GM23338 (cell line): ENCODE data around the gene FZD7. TPM values are rescaled to one million over a fixed set of nuclear protein-coding genes. Genes with fewer than 3 reads are reported as not detected.

Source experiments
- ATAC-seq: fragments of 200-7000 bp; cut with Tn5 transposase; 3 replicates; pipeline ENCODE4 v1.9.1; 2020
- DNase-seq: peaks from one replicate; pipeline ENCODE4 v3.0.0-alpha.2; 2015; ENCODE audit warnings: low spot score
- H2AFZ ChIP-seq: fragments of 200-600 bp; sonication (generic); 2 replicates; pipeline ENCODE4 v1.8.0; 2016; ENCODE audit warnings: antibody characterized with exemption, mild to moderate bottlenecking, moderate library complexity
- H3F3A ChIP-seq: fragments of 200-600 bp; sonication (generic); replicated peaks from 2 replicates; pipeline ENCODE4 v1.8.0; 2017; ENCODE audit warnings: antibody characterized with exemption, mixed run types, low read depth
- H3K27ac ChIP-seq: fragments of 200-600 bp; sonication (generic); 2 replicates; pipeline ENCODE4 v1.6.1; 2016; ENCODE audit warnings: low read depth
- H3K27me3 ChIP-seq: fragments of 200-600 bp; sonication (generic); 2 replicates; pipeline ENCODE4 v1.8.0; 2016; ENCODE audit warnings: mild to moderate bottlenecking, mixed run types, moderate library complexity; ENCODE audit not compliant: insufficient read depth
- H3K36me3 ChIP-seq: fragments of 200-600 bp; sonication (generic); 2 replicates; pipeline ENCODE4 v1.8.0; 2016; ENCODE audit warnings: mild to moderate bottlenecking; ENCODE audit not compliant: insufficient read depth
- H3K4me1 ChIP-seq: fragments of 200-600 bp; sonication (generic); 2 replicates; pipeline ENCODE4 v1.8.0; 2016; ENCODE audit warnings: mild to moderate bottlenecking, moderate library complexity; ENCODE audit not compliant: insufficient read depth
- H3K4me2 ChIP-seq: fragments of 200-600 bp; sonication (generic); 2 replicates; pipeline ENCODE4 v1.7.1; 2017; ENCODE audit warnings: mixed run types
- H3K4me3 ChIP-seq: fragments of 200-600 bp; sonication (generic); 2 replicates; pipeline ENCODE4 v1.6.1; 2016; ENCODE audit warnings: mixed run types
- H3K79me2 ChIP-seq: fragments of 200-600 bp; sonication (generic); replicated peaks from 2 replicates; pipeline ENCODE4 v1.8.0; 2017; ENCODE audit warnings: mild to moderate bottlenecking; ENCODE audit not compliant: insufficient read depth
- H3K9me2 ChIP-seq: fragments of 200-600 bp; sonication (generic); 2 replicates; pipeline ENCODE4 v1.8.0; 2017; ENCODE audit not compliant: insufficient read depth
- H4K20me1 ChIP-seq: fragments of 200-600 bp; sonication (generic); replicated peaks from 2 replicates; pipeline ENCODE4 v1.8.0; 2017; ENCODE audit warnings: mild to moderate bottlenecking; ENCODE audit not compliant: insufficient read depth
- H3K27ac Mint-ChIP-seq: 2 replicates; pipeline ENCODE4 v1.8.0; 2020; ENCODE audit warnings: inconsistent platforms, mild to moderate bottlenecking, moderate library complexity, mixed read lengths
- H3K27me3 Mint-ChIP-seq: 3 replicates; pipeline ENCODE4 v1.8.0; 2022; ENCODE audit warnings: low read depth, mild to moderate bottlenecking, moderate library complexity, mixed read lengths, inconsistent platforms; ENCODE audit not compliant: insufficient read depth, poor library complexity
- H3K36me3 Mint-ChIP-seq: 3 replicates; pipeline ENCODE4 v1.8.0; 2021; ENCODE audit warnings: low read depth, mild to moderate bottlenecking, inconsistent platforms, moderate library complexity, mixed read lengths
- H3K4me1 Mint-ChIP-seq: 3 replicates; pipeline ENCODE4 v1.8.0; 2020; ENCODE audit warnings: mild to moderate bottlenecking, inconsistent platforms, mixed read lengths
- H3K4me3 Mint-ChIP-seq: 3 replicates; pipeline ENCODE4 v1.8.0; 2021; ENCODE audit warnings: moderate library complexity, mild to moderate bottlenecking, inconsistent platforms, mixed read lengths
- H3K9me3 Mint-ChIP-seq: 3 replicates; pipeline ENCODE4 v1.8.0; 2020; ENCODE audit warnings: moderate library complexity, mild to moderate bottlenecking, inconsistent platforms, mixed read lengths
- CREB1 ChIP-seq: fragments of 250-450 bp; sonication (Bioruptor Pico); IDR thresholded peaks from 2 replicates; pipeline ENCODE4 v1.5.0; 2020; ENCODE audit warnings: low read depth, mild to moderate bottlenecking, moderate library complexity
- CTCF ChIP-seq, 2 experiments: fragments of 200-600 bp in 1 of 2; sonication (generic) in 1 of 2; conservative IDR thresholded peaks; 2 replicates each; pipeline versions ENCODE4 v1.5.1 to v1.6.1; 2016 to 2017; ENCODE audit warnings: antibody characterized with exemption in 2 of 2, low read depth in 2 of 2, mild to moderate bottlenecking in 2 of 2, moderate library complexity in 1 of 2
- EZH2phosphoT487 ChIP-seq: fragments of 200-600 bp; sonication (generic); IDR thresholded peaks from one replicate; pipeline ENCODE4 v1.8.1; 2018; ENCODE audit warnings: antibody characterized with exemption; ENCODE audit not compliant: unreplicated experiment
- NANOG ChIP-seq: IDR thresholded peaks from 2 replicates; pipeline ENCODE4 v1.6.1; 2016; ENCODE audit warnings: antibody characterized with exemption, borderline replicate concordance
- POLR2AphosphoS5 ChIP-seq: IDR thresholded peaks from 2 replicates; pipeline ENCODE4 v1.6.1; 2016; ENCODE audit warnings: antibody characterized with exemption, low read depth
- REST ChIP-seq: IDR thresholded peaks from one replicate; pipeline ENCODE4 v1.6.1; 2018; ENCODE audit warnings: antibody characterized with exemption; ENCODE audit not compliant: unreplicated experiment
- STAT1 ChIP-seq: IDR thresholded peaks from one replicate; pipeline ENCODE4 v1.6.1; 2016; ENCODE audit warnings: antibody characterized with exemption; ENCODE audit not compliant: unreplicated experiment
- ZNF114 ChIP-seq: fragments of 250-450 bp; sonication (Bioruptor Pico); IDR thresholded peaks from 2 replicates; pipeline ENCODE4 v1.5.0; 2020; ENCODE audit warnings: mild to moderate bottlenecking, moderate library complexity
- ZNF331 ChIP-seq: fragments of 250-450 bp; sonication (Bioruptor Pico); IDR thresholded peaks from 2 replicates; pipeline ENCODE4 v1.5.0; 2020; ENCODE audit warnings: low read depth, mild to moderate bottlenecking, moderate library complexity
- polyA plus RNA-seq: library from polyadenylated mRNA; unstranded; fragments of >200 nt; fragmentation: Nextera tagmentation; extraction: Ambion mirVana; gene quantifications from 2 replicates; pipeline ENCODE4 v1.2.1, GENCODE V29; 2016
- total RNA-seq: library from RNA; depleted of rRNA; stranded (reverse); fragments of >200 nt; shearing (Covaris generic); gene quantifications from 2 replicates; pipeline ENCODE4 v1.2.3, GENCODE V29; 2014

FZD7 gene
- total and polyA plus RNA-seq, 2 experiments from 2014 or later, result 164 to 435 TPM

DNA sequence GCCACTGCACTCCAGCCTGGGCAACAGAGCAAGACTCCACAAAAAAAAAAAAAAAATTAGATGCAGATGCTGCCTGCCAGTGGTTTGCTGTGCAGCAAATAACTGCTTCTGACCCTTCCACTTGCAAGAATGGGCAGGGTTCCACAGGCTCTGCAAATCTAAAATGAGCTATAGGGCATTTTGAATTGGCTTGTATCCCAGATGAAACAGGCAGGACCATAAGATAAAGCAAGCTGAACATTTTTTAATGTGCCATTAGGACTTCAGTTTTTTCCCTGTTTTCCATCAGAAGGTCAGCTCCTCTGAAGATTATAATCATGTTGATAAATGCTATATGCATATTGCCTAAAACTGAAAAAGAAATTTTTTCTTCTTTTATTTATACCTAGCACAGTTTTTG, 15.7 kb upstream of the FZD7 start:
- no peak for ATAC-seq
- H3K4me3 ChIP-seq, result no peak overlapping the region
- Mint-ChIP-seq H3K9me3 (no peaks in the 10 kb centered on the region), H3K27ac (no peak overlapping the region), H3K27me3 (peaks cover 4% of the 10 kb centered on the region), H3K36me3 (no peaks in the 10 kb centered on the region), H3K4me3 (no peak overlapping the region), H3K4me1 (peaks cover 27% of the 10 kb centered on the region)
- no peaks in the 10 kb centered on the region for H3K27me3 ChIP-seq
- no peaks in the 10 kb centered on the region for H4K20me1 ChIP-seq
- no peaks in the 10 kb centered on the region; the same call in 1 of the 2 replicates for H3F3A ChIP-seq
- peaks cover 39% of the 10 kb centered on the region for H3K4me1 ChIP-seq
- H3K27ac ChIP-seq, result no peak overlapping the region
- no peak overlapping the region for H2AFZ ChIP-seq
- DNase-seq, result no peak
- TF ChIP-seq CTCF (conservative IDR thresholded peaks at IDR 0.05; ENCODE audit: low read depth in 2 of 2) (no peak), EZH2phosphoT487 (no peak), ZNF331 (CRISPR knock-in tag) (no peak), CREB1 (no peak), NANOG (no peak), POLR2AphosphoS5 (no peak), REST (no peak), ZNF114 (CRISPR knock-in tag) (no peak)
- H3K9me2 ChIP-seq, result no peaks in the 10 kb centered on the region; the same call in 1 of the 2 replicates
- H3K4me2 ChIP-seq, result no peak overlapping the region
- no peaks in the 10 kb centered on the region for H3K79me2 ChIP-seq
- H3K36me3 ChIP-seq, result no peaks in the 10 kb centered on the region

GRCh38 chr2:202018950-202019349, 14.7 kb upstream of the FZD7 start:
- H4K20me1 ChIP-seq, result no peaks in the 10 kb centered on the region
- Mint-ChIP-seq H3K4me3 (no peak overlapping the region), H3K27ac (no peak overlapping the region), H3K9me3 (no peaks in the 10 kb centered on the region), H3K27me3 (peaks cover 9% of the 10 kb centered on the region), H3K4me1 (peaks cover 35% of the 10 kb centered on the region), H3K36me3 (no peaks in the 10 kb centered on the region)
- ATAC-seq, result no peak
- no peaks in the 10 kb centered on the region; the same call in 1 of the 2 replicates for H3K9me2 ChIP-seq
- no peak overlapping the region for H3K4me2 ChIP-seq
- no peaks in the 10 kb centered on the region for H3K36me3 ChIP-seq
- peaks cover under 1% of the 10 kb centered on the region; the same call in 1 of the 2 replicates for H3F3A ChIP-seq
- H3K27ac ChIP-seq, result no peak overlapping the region
- DNase-seq, result no peak
- no peaks in the 10 kb centered on the region for H3K27me3 ChIP-seq
- peaks cover 40% of the 10 kb centered on the region for H3K4me1 ChIP-seq
- no peaks in the 10 kb centered on the region for H3K79me2 ChIP-seq
- H3K4me3 ChIP-seq, result no peak overlapping the region
- no peak overlapping the region for H2AFZ ChIP-seq
- TF ChIP-seq ZNF114 (CRISPR knock-in tag) (no peak), STAT1 (no peak), CTCF (conservative IDR thresholded peaks at IDR 0.05; ENCODE audit: low read depth in 2 of 2) (no peak), CREB1 (no peak)
